Measurements from ENCODE around the gene DCLK2.

DCLK2 gene

GRCh38 chr4:150265806-150266205 is 187.6 kb downstream of the DCLK2 start:
- DNase-seq (ENCODE audit: low read depth), result no peak

- no peak for DNase-seq (ENCODE audit: low read depth)
Measured at GRCh38 chr4:150268444-150268843, 190.2 kb downstream of the DCLK2 start.

- DNase-seq (ENCODE audit: low read depth), result no peak
Measured at GRCh38 chr4:150278206-150278605, 200.0 kb downstream of the DCLK2 start.

- DNase-seq (ENCODE audit: low read depth), result no peak
Measured at GRCh38 chr4:150280081-150280895, 202.0 kb downstream of the DCLK2 start.

GRCh38 chr4:150280975-150281374 is 202.7 kb downstream of the DCLK2 start:
- no peak for DNase-seq (ENCODE audit: low read depth)

- no peak for DNase-seq (ENCODE audit: low read depth)
Measured at GRCh38 chr4:150283689-150284088, 205.4 kb downstream of the DCLK2 start.

GRCh38 chr4:150286656-150287055 is 208.4 kb downstream of the DCLK2 start:
- no peak for DNase-seq (ENCODE audit: low read depth)

GRCh38 chr4:150289198-150289597 is 211.0 kb downstream of the DCLK2 start:
- DNase-seq (ENCODE audit: low read depth), result no peak

- DNase-seq (ENCODE audit: low read depth), result no peak
Measured at GRCh38 chr4:150289881-150290280, 211.6 kb downstream of the DCLK2 start.

GRCh38 chr4:150297861-150298474 is 219.7 kb downstream of the DCLK2 start:
- no peak for DNase-seq (ENCODE audit: low read depth)

- DNase-seq (ENCODE audit: low read depth), result no peak
Measured at GRCh38 chr4:150299816-150300215, 221.6 kb downstream of the DCLK2 start.

GRCh38 chr4:150302553-150302952 is 224.3 kb downstream of the DCLK2 start:
- no peak for DNase-seq (ENCODE audit: low read depth)

GRCh38 chr4:150305995-150306394 is 227.8 kb downstream of the DCLK2 start:
- no peak for DNase-seq (ENCODE audit: low read depth)

- no peak for DNase-seq (ENCODE audit: low read depth)
Measured at GRCh38 chr4:150306719-150307118, 228.5 kb downstream of the DCLK2 start.

Data from activated T-helper 9 cell treated with anti-CD3 and anti-CD28 coated beads, Interleukin-2, amount 50 U/mL, for 16 hours (primary cell).